ENCODE measurements around the gene NSRP1.
"Not testable (repeated sequence)": the region's sequence is repeated elsewhere in the genome, so short reads cannot be mapped to it uniquely, and the experiment has no call there.

The NSRP1 gene

GRCh38 chr17:30191072-30191471 is 74.5 kb downstream of the NSRP1 start:
- no peak for DNase-seq

GRCh38 chr17:30196504-30196903 is 79.9 kb downstream of the NSRP1 start:
- DNase-seq, result no peak

GRCh38 chr17:30197416-30197815 is 80.8 kb downstream of the NSRP1 start:
- no peak for DNase-seq

GRCh38 chr17:30199600-30199999 is 83.0 kb downstream of the NSRP1 start:
- DNase-seq, result no peak

GRCh38 chr17:30200106-30200505 is 83.5 kb downstream of the NSRP1 start:
- DNase-seq, result no peak

GRCh38 chr17:30200656-30201055 is 84.0 kb downstream of the NSRP1 start:
- not testable (repeated sequence) for DNase-seq

GRCh38 chr17:30203471-30203981 is 86.9 kb downstream of the NSRP1 start:
- no peak for DNase-seq

- DNase-seq, result no peak
Measured at GRCh38 chr17:30207655-30208054, 91.0 kb downstream of the NSRP1 start.

GRCh38 chr17:30208214-30208613 is 91.6 kb downstream of the NSRP1 start:
- DNase-seq, result no peak

GRCh38 chr17:30209930-30210329 is 93.3 kb downstream of the NSRP1 start:
- DNase-seq, result no peak

GRCh38 chr17:30210366-30210765 is 93.8 kb downstream of the NSRP1 start:
- DNase-seq, result no peak

- DNase-seq, result no peak
Measured at GRCh38 chr17:30210901-30211300, 94.3 kb downstream of the NSRP1 start.

- no peak for DNase-seq
Measured at GRCh38 chr17:30211371-30211770, 94.8 kb downstream of the NSRP1 start.

- no peak for DNase-seq
Measured at GRCh38 chr17:30212750-30213149, 96.1 kb downstream of the NSRP1 start.

GRCh38 chr17:30217054-30217453 is 100.4 kb downstream of the NSRP1 start:
- DNase-seq, result no peak

GRCh38 chr17:30217746-30218245 is 101.2 kb downstream of the NSRP1 start:
- DNase-seq, result no peak

- no peak for DNase-seq
Measured at GRCh38 chr17:30218799-30219198, 102.2 kb downstream of the NSRP1 start.

GRCh38 chr17:30219315-30219714 is 102.7 kb downstream of the NSRP1 start:
- DNase-seq, result no peak

GRCh38 chr17:30219833-30220232 is 103.2 kb downstream of the NSRP1 start:
- no peak for DNase-seq

GRCh38 chr17:30220414-30220813 is 103.8 kb downstream of the NSRP1 start:
- DNase-seq, result no peak

GRCh38 chr17:30221346-30221745 is 104.7 kb downstream of the NSRP1 start:
- DNase-seq, result no peak

GRCh38 chr17:30222251-30222650 is 105.6 kb downstream of the NSRP1 start:
- no peak for DNase-seq

GRCh38 chr17:30222721-30223175 is 106.1 kb downstream of the NSRP1 start:
- DNase-seq, result no peak

GRCh38 chr17:30224419-30224960 is 107.9 kb downstream of the NSRP1 start:
- DNase-seq, result no peak

GRCh38 chr17:30225112-30225511 is 108.5 kb downstream of the NSRP1 start:
- DNase-seq, result no peak

Data from stimulated activated CD8-positive, alpha-beta memory T cell treated with anti-CD3 and anti-CD28 coated beads, Interleukin-4, amount 100 ng/mL, for 48 hours (primary cell).